Measurements from ENCODE around the gene SPEF2.

- TF ChIP-seq CTCF (IDR thresholded peaks at IDR 0.05; ENCODE audit: low read depth, low read length) (no peak), POLR2A (IDR thresholded peaks at IDR 0.05; ENCODE audit: extremely low read depth, insufficient read length) (no peak)
These were observed 55.3 kb downstream of the SPEF2 start for GRCh38 chr5:35672995-35673394.

All from NB4 (cell line).